HL-60 (cell line): Measurements from ENCODE around the gene ASPSCR1.

ENCODE experiments used
- DNase-seq, 2 experiments: peaks; one replicate each; pipeline ENCODE4 v3.0.0-alpha.2; 2010 to 2020; ENCODE audit warnings: low read depth in 1 of 2, low spot score in 1 of 2
- H3K27ac ChIP-seq: fragments of 250-450 bp; sonication (Bioruptor Pico); replicated peaks from 2 replicates; pipeline ENCODE4 v1.5.1; 2020; ENCODE audit warnings: mild to moderate bottlenecking, moderate library complexity
- H3K27me3 ChIP-seq: fragments of 250-450 bp; sonication (Bioruptor Pico); 2 replicates; pipeline ENCODE4 v1.5.1; 2021; ENCODE audit warnings: mild to moderate bottlenecking, moderate library complexity; ENCODE audit not compliant: insufficient read depth, poor library complexity, severe bottlenecking
- H3K4me3 ChIP-seq: replicated peaks from 2 replicates; pipeline ENCODE4 v1.5.1; 2011; ENCODE audit warnings: mild to moderate bottlenecking, control low read depth, low read length; ENCODE audit not compliant: insufficient read depth
- CTCF ChIP-seq: IDR thresholded peaks from one replicate; pipeline ENCODE4 v1.5.1; 2011; ENCODE audit warnings: low read length, control low read depth, inconsistent platforms; ENCODE audit not compliant: insufficient read depth
- GABPA ChIP-seq: IDR thresholded peaks from 2 replicates; pipeline ENCODE4 v1.6.1; 2012; ENCODE audit warnings: low read depth
- POLR2AphosphoS5 ChIP-seq: IDR thresholded peaks from 2 replicates; pipeline ENCODE4 v1.6.1; 2012; ENCODE audit warnings: low read depth
- REST ChIP-seq: IDR thresholded peaks from 2 replicates; pipeline ENCODE4 v1.6.1; 2012; ENCODE audit warnings: low read depth; ENCODE audit not compliant: insufficient replicate concordance
- SPI1 ChIP-seq: IDR thresholded peaks from 2 replicates; pipeline ENCODE4 v1.6.1; 2012; ENCODE audit warnings: low read depth, mild to moderate bottlenecking, borderline replicate concordance

ASPSCR1 gene

GRCh38 chr17:82065193-82065637 lies 87.8 kb downstream of the ASPSCR1 start:
- DNase-seq: no peak
- peak overlapping the region; percentile 76 for H3K27ac ChIP-seq
- TF ChIP-seq GABPA (no peak), REST (no peak), POLR2AphosphoS5 (no peak), SPI1 (no peak), CTCF (no peak)
- no peaks in the 10 kb centered on the region for H3K27me3 ChIP-seq
- H3K4me3 ChIP-seq: peak overlapping the region; percentile 96

GRCh38 chr17:82065638-82066303 lies 88.3 kb downstream of the ASPSCR1 start, which contains the start of gene DUS1L:
Gene DUS1L, minus strand, starts transcription at chr17:82065804. Its CDS starts 745 bp downstream, at chr17:82065059.
- TF ChIP-seq POLR2AphosphoS5 (peak; percentile 71), SPI1 (no peak), GABPA (peak; percentile 96)

More at GRCh38 chr17:82065638-82066303, 88.3 kb downstream of the ASPSCR1 start, which contains the start of gene DUS1L:
- peak within 1 kb of the TSS; percentile 96 for H3K4me3 ChIP-seq
- peak in 1 of 2 experiments; percentile 50 for DNase-seq
- H3K27ac ChIP-seq: peak within 1 kb of the TSS; percentile 76
- no peaks in the 10 kb centered on the region for H3K27me3 ChIP-seq
